Fibroblast of mammary gland (primary cell): ENCODE data around the gene POLR3B.

Source experiments
- DNase-seq: peaks from one replicate; pipeline ENCODE4 v3.0.0-alpha.2; 2010; ENCODE audit warnings: low read depth
- H3K4me3 ChIP-seq: 2 replicates; pipeline ENCODE4 v1.5.1; 2011; ENCODE audit warnings: low read depth, mild to moderate bottlenecking, low read length, moderate library complexity; ENCODE audit not compliant: control insufficient read depth
- TF ChIP-seq, protein P1 (sequence below): conservative IDR thresholded peaks from 2 replicates; pipeline ENCODE4 v1.5.1; 2011; ENCODE audit warnings: low read depth, low read length, inconsistent platforms; ENCODE audit not compliant: control insufficient read depth, insufficient read depth

POLR3B gene

DNA sequence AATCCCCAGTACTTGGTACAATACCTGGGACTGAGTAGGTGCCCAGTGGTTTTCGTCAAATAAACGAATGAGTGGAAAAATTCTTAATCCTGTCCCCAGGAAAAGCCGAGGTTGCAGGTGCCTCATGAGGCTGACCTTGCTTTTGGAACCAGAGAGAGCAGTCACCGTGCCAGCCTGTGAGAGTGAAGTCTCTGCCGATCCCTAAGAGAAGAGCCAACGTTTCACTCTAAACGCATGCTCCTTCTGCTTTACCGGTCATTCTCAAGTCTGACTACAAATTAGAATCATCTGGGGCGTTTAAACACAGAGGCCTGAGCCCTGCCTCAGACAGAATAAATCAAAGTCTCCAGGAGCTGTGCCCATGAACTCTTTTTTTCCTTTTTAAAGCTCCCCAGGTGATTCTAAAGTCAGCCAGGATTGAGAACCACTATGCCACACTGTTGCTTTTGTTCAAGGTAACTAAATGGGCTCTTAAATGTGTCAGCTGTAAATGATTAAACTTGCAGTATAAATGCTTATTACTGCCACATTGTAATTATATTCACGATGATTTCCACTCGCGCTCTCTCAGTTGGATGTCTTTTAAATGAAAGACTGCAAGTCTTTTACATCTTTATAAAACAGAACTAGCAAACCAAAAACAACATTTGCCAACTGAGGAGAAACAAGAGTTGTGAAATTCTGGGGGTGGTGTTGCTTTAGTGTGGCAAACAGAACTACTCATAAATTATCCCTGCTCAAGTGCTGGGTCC is 28.1 kb upstream of the POLR3B start:
- TF ChIP-seq, protein P1, sequence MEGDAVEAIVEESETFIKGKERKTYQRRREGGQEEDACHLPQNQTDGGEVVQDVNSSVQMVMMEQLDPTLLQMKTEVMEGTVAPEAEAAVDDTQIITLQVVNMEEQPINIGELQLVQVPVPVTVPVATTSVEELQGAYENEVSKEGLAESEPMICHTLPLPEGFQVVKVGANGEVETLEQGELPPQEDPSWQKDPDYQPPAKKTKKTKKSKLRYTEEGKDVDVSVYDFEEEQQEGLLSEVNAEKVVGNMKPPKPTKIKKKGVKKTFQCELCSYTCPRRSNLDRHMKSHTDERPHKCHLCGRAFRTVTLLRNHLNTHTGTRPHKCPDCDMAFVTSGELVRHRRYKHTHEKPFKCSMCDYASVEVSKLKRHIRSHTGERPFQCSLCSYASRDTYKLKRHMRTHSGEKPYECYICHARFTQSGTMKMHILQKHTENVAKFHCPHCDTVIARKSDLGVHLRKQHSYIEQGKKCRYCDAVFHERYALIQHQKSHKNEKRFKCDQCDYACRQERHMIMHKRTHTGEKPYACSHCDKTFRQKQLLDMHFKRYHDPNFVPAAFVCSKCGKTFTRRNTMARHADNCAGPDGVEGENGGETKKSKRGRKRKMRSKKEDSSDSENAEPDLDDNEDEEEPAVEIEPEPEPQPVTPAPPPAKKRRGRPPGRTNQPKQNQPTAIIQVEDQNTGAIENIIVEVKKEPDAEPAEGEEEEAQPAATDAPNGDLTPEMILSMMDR, result no peak
- peak; percentile 10 for DNase-seq
- H3K4me3 ChIP-seq, result no peak overlapping the region

DNA sequence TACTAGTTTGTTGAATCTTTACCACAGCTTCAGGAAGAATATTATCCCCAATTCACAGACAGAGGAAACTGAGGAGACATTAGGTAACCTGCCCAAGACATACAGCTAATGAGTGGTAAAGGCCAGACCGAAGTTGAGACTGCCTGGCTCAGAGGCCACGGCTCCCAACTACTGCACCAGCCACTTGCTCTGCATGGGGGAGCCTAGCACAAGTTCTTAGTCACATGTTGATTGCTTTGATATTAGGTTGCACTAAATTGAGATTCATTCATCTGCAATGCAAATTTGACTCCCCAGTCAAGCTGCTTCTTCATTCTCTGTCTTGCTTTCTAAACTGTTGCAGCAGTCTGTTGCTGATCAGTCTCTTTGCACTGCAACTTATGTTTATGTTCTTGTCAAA is 25.9 kb upstream of the POLR3B start:
- DNase-seq, result no peak
- TF ChIP-seq, protein P1, result no peak
- no peak overlapping the region for H3K4me3 ChIP-seq

DNA sequence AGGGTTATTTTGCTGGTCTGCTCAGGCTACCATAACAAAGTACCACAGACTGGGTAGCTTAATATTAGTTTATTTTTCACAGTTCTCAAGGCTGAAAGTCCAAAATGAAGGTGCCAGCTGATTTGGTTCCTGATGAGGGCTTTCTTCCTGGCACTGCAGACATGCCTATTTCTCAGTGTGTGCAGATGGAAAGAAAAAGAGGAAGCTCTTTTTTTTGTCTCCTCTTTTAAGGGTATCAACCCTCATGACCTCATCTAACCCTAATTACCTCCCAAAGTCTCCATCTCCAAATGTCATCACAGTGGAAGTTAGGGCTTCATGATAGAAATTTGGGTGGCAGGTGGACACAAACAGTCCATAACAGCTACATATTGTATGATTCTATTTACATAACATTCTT is 25.0 kb upstream of the POLR3B start:
- TF ChIP-seq, protein P1, result no peak
- H3K4me3 ChIP-seq, result no peak overlapping the region
- no peak for DNase-seq

DNA sequence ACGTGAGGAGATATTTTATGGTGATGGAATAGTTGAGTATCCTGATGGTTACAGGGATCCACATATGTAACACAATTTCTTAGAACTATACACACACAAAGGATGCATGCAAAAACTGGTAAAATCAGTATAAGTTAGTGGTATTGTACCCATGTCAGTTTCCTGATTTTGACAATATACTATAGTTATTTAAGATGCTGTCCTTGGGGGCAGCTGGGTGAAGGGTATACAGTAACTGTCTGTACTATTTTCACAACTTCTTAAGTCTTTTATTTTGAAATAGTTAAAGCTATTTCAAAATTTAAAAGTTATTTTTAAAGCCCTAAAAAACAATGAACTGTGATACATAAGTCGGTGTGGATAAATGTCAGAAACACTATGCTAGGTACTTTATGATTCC is 24.5 kb upstream of the POLR3B start:
- DNase-seq, result no peak
- H3K4me3 ChIP-seq, result no peak overlapping the region
- TF ChIP-seq, protein P1, result no peak

- TF ChIP-seq, protein P1, result no peak
- no peak overlapping the region for H3K4me3 ChIP-seq
- no peak for DNase-seq
Observed at GRCh38 chr12:106333756-106334155, 23.8 kb upstream of the POLR3B start.

GRCh38 chr12:106341086-106341877 is 16.3 kb upstream of the POLR3B start:
- H3K4me3 ChIP-seq, result no peak overlapping the region
- DNase-seq, result peak; percentile 47
- TF ChIP-seq, protein P1, result no peak
